Kidney (tissue), 14 donors: Measurements from ENCODE around the gene PARP11. TPM values are rescaled to one million over a fixed set of nuclear protein-coding genes. Genes with fewer than 3 reads are reported as not detected.

Experiments used
- DNase-seq, 5 donors: peaks; one replicate each; pipeline ENCODE4 v3.0.0-alpha.2; 2013 to 2020
- FAIRE-seq: peaks from 2 replicates; lab custom pipeline; 2012; peaks lifted over from hg19 to GRCh38; lab: Jason Lieb, UNC
- H3K27ac ChIP-seq, 2 donors: one replicate each; pipeline ENCODE4 v1.7.0; 2013; ENCODE audit warnings: low read depth in 2 of 2, low read length in 2 of 2, inconsistent platforms in 1 of 2
- H3K27me3 ChIP-seq: one replicate; pipeline ENCODE4 v1.7.1; 2013; ENCODE audit warnings: low read length, inconsistent platforms; ENCODE audit not compliant: control insufficient read depth, insufficient read depth
- H3K36me3 ChIP-seq, 3 donors: one replicate each; pipeline versions ENCODE4 v1.7.0 to v1.7.1; 2013; ENCODE audit warnings: low read length in 3 of 3, control low read depth in 1 of 3, inconsistent platforms in 1 of 3; ENCODE audit not compliant: insufficient read depth in 3 of 3, control insufficient read depth in 2 of 3
- H3K4me1 ChIP-seq, 3 donors: one replicate each; pipeline versions ENCODE4 v1.7.0 to v1.7.1; 2013; ENCODE audit warnings: low read length in 3 of 3, inconsistent platforms in 1 of 3, low read depth in 1 of 3; ENCODE audit not compliant: control insufficient read depth in 2 of 3, insufficient read depth in 2 of 3
- H3K4me3 ChIP-seq, 3 donors: one replicate each; pipeline versions ENCODE4 v1.7.0 to v1.8.1; 2013; ENCODE audit warnings: low read length in 3 of 3, control low read depth in 1 of 3, inconsistent platforms in 1 of 3
- H3K9ac ChIP-seq, 3 donors: one replicate each; pipeline versions ENCODE4 v1.7.0 to v1.7.1; 2013; ENCODE audit warnings: low read length in 3 of 3, control low read depth in 1 of 3, inconsistent platforms in 1 of 3
- H3K9me3 ChIP-seq, 3 donors: one replicate each; pipeline versions ENCODE4 v1.7.0 to v1.7.1; 2013; ENCODE audit warnings: low read length in 3 of 3, control low read depth in 1 of 3, inconsistent platforms in 1 of 3; ENCODE audit not compliant: control insufficient read depth in 2 of 3, insufficient read depth in 1 of 3
- intact Hi-C: fragments of 100-400 bp; cut with DNase I; formaldehyde crosslinking; loops from one replicate; pipeline ENCODE4 v1.11.1; 2022
- polyA plus RNA-seq: library from polyadenylated mRNA; stranded (reverse); fragments of 350-450 nt; fragmentation: Illumina TruSeq; extraction: RNeasy Lipid Tissue Mini Kit (QIAGEN cat#74804); gene quantifications from one replicate; pipeline ENCODE4 v1.2.3, GENCODE V29; 2014; ENCODE audit warnings: low read depth, low replicate concordance; ENCODE audit not compliant: insufficient read depth
- total RNA-seq: library from RNA; stranded (reverse); fragmentation: NEBNext Ultra II Directional; extraction: Animal tissue kit (Norgen Biotek cat#: 25700); gene quantifications from one replicate; pipeline ENCODE4 v1.2.1, GENCODE V29; 2021
- TF ChIP-seq, protein P1 (sequence below): IDR thresholded peaks from 3 replicates; pipeline ENCODE4 v1.5.1; 2012; ENCODE audit warnings: mild to moderate bottlenecking, moderate library complexity, borderline replicate concordance; ENCODE audit not compliant: insufficient read depth; ENCODE audit errors: extremely low read depth
- donor health status: control.
- donor health status: control.
- donor health status: control.
- donor health status: control.
- donor health status: control.
- donor health status: DM: yes; HTN: yes; CAD: no.
- donor health status: Normal renal cell carcinoma (clear cell type).

Gene PARP11
- total and polyA plus RNA-seq, 2 donors from 2014 or later = 2.6 to 13.1 TPM

DNA sequence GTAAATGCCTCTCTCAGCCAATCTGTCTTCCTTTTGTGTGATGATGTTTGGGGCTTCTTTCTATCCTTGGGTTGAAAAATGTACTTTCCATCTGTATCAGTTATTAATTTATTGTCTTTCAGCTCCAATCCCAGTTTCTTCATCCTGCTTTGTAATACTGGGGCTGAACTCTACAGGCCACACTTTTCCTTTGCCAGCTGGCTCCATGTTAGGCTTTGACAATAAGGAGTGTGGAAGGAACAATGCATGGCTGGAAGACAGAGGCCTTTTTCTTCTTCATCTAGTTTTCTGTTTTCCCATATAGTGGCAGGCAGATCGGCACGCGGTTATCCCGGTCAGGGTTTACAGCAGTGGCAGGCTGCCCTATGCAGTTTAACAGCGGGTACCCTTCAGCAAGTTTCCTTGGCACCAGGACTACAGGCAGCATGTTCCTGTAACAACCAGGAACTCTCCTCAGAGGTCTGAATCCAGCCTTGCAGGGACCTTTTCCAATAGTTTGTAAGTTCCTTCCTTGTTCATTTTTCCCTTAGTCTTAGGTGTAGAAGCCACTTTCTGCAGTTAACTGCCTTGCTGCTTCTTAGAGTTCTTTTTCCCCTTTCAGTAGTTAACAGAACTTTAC, 81.8 kb downstream of the PARP11 start:
- TF ChIP-seq, protein P1, sequence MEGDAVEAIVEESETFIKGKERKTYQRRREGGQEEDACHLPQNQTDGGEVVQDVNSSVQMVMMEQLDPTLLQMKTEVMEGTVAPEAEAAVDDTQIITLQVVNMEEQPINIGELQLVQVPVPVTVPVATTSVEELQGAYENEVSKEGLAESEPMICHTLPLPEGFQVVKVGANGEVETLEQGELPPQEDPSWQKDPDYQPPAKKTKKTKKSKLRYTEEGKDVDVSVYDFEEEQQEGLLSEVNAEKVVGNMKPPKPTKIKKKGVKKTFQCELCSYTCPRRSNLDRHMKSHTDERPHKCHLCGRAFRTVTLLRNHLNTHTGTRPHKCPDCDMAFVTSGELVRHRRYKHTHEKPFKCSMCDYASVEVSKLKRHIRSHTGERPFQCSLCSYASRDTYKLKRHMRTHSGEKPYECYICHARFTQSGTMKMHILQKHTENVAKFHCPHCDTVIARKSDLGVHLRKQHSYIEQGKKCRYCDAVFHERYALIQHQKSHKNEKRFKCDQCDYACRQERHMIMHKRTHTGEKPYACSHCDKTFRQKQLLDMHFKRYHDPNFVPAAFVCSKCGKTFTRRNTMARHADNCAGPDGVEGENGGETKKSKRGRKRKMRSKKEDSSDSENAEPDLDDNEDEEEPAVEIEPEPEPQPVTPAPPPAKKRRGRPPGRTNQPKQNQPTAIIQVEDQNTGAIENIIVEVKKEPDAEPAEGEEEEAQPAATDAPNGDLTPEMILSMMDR = no peak
- DNase-seq = no peak
- Histone ChIP-seq H3K36me3 (no peaks in the 10 kb centered on the region), H3K27me3 (no peaks in the 10 kb centered on the region), H3K9me3 (no peaks in the 10 kb centered on the region), H3K9ac (no peak overlapping the region), H3K4me1 (no peaks in the 10 kb centered on the region), H3K27ac (no peak overlapping the region), H3K4me3 (no peak overlapping the region)
- FAIRE-seq = no peak
- intact Hi-C loops = no loop called here

DNA sequence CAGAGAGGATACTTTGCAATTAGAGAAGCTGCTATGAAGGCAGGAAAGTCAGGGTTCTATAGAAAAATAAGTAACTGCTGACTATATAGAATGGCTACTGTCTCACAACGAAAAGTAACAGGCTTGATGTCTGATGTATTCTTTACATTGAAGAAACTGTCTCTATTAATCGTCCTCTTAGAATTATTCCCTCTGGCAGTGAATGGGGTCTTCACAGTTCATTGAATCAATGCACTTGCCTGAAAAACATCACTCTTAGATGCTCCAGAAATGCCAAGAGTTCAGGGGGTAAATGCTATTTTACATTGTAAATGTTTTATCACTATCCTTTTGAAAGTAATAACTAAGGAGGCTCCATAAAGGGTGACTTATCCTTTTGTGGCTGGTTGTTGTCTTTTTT, 82.6 kb downstream of the PARP11 start:
- DNase-seq (no peak), FAIRE-seq (no peak)
- TF ChIP-seq, protein P1 = no peak
- Histone ChIP-seq H3K36me3 (no peaks in the 10 kb centered on the region), H3K9ac (no peak overlapping the region), H3K4me1 (no peaks in the 10 kb centered on the region), H3K27me3 (no peaks in the 10 kb centered on the region), H3K27ac (no peak overlapping the region), H3K9me3 (no peaks in the 10 kb centered on the region), H3K4me3 (no peak overlapping the region)
- intact Hi-C loops = no loop called here

DNA sequence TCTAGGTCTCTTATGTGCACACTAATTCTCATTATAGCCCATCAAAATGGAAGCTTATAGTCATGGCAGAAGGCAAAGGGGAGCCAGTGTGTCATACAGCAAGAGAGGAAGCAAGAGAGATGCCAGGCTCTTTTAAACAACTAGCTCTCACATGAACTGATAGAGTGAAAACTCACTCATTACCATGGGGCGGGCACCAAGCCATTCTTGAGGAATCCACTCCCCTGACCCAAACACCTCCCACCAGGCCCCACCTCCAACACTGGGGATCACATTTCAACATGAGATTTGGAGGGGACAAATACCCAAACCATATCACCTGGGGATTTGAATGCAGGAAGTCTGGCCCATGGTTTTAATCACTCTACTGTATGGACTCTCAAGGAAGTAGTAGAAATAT, 83.4 kb downstream of the PARP11 start:
- FAIRE-seq = no peak
- no peak overlapping the region for H3K27ac ChIP-seq

More for the DNA sequence above, 83.4 kb downstream of the PARP11 start:
- Histone ChIP-seq H3K27me3 (no peaks in the 10 kb centered on the region), H3K9ac (no peak overlapping the region), H3K4me1 (no peaks in the 10 kb centered on the region), H3K9me3 (no peaks in the 10 kb centered on the region), H3K36me3 (no peaks in the 10 kb centered on the region), H3K4me3 (no peak overlapping the region)
- TF ChIP-seq, protein P1 = no peak
- DNase-seq = no peak
- intact Hi-C loops = no loop called here
